Hematopoietic multipotent progenitor cell treated with erythropoietin and hydrocortisone succinate and interleukin-3 and kit ligand, for 4 days (in vitro differentiated cells): ENCODE measurements around the gene NEU2.
"Not testable (repeated sequence)": the region's sequence is repeated elsewhere in the genome, so short reads cannot be mapped to it uniquely, and the experiment has no call there.

Experiments
- DNase-seq: peaks from one replicate; pipeline ENCODE4 v3.0.0-alpha.2; 2015

NEU2 gene

DNA sequence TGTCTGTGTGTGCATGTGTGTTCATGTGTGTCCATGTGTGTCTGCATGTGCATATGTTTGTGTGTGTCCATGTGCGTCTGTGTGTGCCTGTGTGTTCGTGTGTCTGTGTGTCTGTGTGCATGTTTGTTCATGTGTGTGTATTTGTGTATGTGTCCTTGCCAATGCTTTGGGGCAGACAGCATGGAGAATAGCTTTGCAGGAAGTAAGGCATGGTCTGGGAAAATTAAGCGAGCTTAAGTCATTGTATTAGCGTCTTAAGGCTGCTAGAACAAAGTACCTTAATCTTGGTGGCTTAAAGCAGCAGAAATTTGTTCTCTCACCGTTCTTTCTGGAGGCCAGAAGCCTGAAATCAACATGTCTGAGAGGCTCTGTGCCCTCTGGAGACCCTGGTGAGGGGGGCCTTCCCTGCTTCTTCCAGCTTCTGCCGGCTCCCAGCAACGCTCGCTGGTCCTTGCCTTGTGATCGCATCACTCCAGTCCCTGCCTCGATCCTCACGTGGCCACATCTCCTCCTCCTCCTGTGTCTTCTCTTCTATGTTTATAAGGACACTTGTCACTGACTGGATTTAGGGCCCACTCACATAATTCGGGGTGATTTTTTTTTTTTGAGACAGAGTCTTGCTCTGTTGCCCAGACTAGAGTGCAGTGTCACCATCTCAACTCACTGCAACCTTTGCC, 3.8 kb downstream of the NEU2 start:
- no peak for DNase-seq

GRCh38 chr2:233037078-233037477, 4.6 kb downstream of the NEU2 start:
- no peak for DNase-seq

DNA sequence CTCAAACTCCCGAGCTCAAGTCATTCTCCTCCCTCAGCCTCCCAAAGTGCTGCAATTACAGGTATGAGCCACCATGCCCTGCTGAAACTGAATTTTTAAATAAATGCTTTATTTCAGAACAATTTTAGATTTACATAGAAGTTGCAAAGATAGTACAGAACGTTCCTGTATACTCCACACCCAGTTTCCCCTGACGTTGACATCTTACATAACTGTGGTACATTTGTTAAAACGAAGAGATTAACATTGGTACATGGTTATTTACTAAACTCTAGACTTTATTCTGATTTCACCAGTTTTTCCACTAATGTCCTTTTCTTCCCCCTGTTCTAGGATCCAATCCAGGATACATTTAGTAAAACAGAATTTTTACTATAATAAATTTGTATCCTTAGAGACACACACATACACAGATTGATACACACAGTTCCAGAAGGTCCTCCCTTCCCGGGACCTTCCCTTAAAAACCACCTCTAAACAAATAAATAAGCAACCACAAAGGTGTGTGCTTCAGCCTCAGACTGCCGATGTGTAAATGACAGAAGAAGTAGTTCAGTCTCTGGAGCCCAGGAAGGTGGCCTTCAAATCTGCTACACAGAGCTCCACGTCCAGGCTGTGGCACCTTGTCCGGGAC, 6.9 kb downstream of the NEU2 start:
- DNase-seq, result no peak

DNA sequence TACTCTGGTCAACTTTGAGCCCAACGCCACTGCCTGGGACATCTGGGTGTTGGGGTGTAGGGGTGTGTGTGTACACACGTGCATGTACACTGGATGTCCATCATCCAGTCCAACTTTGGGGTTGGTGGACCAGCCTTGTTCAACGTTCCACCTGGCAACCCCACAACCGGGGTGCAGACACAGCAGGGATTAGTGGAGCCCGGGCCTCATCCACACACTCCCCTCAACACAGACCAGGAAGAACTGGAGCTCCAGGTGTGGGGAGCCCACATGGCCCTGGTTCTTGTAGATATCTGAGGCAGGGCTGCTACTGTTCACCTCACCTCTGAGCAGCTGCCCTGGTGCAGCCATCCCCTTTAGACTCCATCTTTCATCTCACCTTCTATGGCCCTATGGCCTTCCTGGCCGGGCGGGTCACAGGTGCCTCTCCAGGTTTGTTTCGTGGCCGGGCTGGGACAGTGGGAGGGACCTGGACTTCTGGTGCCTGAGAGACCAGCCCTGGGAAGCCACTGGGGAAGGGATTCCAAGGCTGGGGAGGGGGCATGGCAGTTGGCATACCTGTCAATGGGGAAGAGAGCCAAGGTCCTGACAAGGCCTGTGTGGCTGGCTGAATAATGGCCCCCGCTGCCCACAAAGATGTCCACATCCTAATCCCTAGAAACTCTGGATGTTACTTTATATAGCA, 7.5 kb downstream of the NEU2 start:
- DNase-seq, result no peak

GRCh38 chr2:233040571-233040970, 8.1 kb downstream of the NEU2 start:
- no peak for DNase-seq

GRCh38 chr2:233041722-233042323, 9.4 kb downstream of the NEU2 start:
- no peak for DNase-seq

DNA sequence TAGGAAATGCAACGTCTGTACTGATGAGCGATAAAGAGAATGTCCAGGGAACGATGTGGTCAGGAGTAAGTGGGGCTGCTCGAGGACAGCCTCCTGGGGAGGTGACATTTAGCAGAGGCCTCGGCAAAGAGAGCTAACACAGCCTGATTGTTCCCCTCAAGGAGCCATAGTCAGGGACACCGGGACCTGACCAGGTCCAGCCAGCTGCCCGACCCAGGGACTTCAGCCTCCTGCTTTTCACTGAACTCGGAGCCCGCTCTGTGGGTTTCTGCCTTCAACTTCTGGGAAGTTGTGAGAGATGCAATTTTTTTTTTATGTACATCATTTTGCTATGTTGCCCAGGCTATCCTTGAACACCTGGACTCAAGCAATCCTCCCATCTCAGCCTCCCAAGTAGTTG, 10.1 kb downstream of the NEU2 start:
- DNase-seq, result no peak

DNA sequence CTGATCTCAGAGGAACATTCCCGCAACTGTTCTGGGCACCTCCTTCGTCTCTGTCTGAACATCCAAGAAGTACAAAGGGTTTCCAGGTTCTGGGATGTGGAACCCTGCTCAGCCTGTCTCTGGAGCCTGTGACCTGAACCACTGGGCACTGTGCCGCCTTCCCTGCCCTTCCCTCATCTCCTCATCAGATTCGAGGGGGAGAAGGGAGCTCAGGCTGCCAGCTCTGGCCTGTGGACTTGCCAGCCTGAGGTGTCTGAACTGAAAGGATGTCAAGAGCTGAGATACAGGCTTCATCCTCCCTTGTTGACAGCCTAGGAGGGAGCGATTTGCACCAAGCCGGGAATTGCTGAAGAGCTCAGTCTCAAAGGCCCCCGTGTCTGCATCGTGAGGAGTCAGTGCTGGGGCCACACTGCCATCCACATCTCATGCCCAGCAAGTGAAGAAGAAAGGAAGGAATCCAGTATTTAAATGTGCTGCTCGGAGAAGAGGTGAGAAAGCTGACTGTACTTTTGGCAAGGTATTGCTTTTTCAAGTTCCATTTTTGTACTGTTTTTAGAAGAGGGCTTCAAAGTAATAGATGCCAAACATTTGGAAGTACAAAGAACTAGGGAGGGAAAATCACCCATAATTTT, 12.6 kb downstream of the NEU2 start:
- DNase-seq, result no peak

GRCh38 chr2:233047206-233047605, 14.7 kb downstream of the NEU2 start:
- no peak for DNase-seq

- DNase-seq, result no peak
Observed at GRCh38 chr2:233047667-233048066, 15.2 kb downstream of the NEU2 start.

- DNase-seq, result no peak
Observed at GRCh38 chr2:233048569-233049193, 16.2 kb downstream of the NEU2 start.

- DNase-seq, result no peak
Observed at GRCh38 chr2:233049194-233049761, 16.8 kb downstream of the NEU2 start.

DNA sequence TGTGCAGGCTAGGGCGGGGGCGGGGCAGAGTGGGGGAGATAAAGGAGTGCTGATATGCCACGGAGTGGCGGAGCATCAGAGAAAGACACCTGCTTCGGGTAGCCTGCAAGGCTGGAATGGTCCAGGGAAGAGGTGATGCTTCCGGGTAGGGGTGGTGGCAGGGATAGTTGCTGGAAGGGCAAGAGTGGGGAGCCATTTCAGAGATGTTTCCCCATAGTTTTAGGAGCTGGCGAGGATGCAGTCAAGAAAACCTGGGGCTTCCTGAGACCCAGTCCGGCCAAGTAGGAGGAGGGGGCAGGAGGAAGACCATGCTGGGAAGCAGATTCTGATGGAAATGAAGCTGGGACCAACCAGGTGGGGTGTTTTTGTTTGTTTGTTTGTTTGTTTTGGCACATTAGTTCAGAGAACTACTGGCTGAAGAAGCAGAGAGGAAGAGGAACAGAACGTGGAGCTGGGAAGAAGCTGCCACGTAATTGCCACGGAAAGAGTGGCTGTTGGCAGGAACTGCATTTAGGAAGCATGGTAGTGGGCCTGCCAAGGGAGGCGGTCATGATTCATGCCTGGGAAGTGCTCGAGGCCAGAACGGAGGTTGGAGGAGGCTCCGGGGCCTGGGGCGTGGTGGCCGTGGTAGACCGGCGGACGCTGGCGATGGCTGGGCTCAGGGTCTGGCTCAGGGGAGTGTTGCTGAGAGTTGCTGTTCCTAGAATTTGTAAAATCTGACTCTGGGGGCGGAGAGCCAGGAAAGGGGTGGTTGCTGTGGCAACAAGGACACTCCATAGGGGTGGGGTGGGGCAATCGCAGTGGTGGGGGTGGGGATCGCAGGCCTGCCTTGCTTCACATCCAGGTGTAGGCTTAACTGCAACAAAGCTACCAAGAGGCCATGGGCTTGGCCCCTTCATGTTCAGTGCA, 19.0 kb downstream of the NEU2 start:
- DNase-seq, result no peak

GRCh38 chr2:233052517-233052916, 20.0 kb downstream of the NEU2 start:
- DNase-seq, result not testable (repeated sequence)

DNA sequence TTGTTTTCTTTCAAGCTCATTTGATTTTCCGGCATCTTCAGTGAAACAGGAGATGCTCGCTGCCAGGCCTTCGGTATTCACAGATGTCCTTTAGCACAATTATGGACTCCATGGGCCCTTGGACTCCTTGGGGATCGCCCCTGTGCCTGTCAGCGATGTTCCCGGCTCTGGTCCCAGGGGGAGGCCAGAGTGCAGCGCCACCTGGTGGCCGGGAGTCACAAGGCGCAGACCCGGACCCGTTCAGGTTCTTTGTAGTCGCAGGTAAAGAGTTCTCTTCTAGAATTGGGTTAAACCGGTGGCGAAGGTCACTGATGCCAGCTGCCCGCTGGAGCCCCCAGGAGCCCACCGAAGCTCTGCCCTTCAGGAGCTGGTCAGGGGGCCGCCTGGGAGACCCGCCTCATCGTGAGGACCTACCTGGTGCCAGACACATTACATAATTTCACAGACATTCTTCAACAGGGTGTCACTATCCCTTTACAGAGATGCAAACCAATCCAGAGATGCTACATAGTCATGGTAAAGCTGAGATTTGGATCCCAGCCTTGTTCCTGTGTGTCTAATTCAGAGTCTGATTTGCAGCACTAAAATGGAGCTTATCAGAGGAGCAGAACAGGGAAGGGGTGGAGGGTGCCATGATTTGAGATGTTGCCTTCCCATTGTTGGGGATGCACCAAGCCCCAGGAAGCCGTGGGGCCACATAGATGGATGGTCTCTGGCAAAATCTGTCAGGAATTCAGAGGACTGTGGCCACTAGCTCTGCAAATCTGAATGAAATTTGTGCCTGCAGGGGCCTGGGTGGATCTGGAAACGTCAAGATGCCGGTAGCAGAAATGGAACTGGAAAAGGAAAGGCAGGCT, 21.7 kb downstream of the NEU2 start:
- peak; percentile 76 for DNase-seq

- no peak for DNase-seq
Observed at GRCh38 chr2:233055362-233055761, 22.9 kb downstream of the NEU2 start.

DNA sequence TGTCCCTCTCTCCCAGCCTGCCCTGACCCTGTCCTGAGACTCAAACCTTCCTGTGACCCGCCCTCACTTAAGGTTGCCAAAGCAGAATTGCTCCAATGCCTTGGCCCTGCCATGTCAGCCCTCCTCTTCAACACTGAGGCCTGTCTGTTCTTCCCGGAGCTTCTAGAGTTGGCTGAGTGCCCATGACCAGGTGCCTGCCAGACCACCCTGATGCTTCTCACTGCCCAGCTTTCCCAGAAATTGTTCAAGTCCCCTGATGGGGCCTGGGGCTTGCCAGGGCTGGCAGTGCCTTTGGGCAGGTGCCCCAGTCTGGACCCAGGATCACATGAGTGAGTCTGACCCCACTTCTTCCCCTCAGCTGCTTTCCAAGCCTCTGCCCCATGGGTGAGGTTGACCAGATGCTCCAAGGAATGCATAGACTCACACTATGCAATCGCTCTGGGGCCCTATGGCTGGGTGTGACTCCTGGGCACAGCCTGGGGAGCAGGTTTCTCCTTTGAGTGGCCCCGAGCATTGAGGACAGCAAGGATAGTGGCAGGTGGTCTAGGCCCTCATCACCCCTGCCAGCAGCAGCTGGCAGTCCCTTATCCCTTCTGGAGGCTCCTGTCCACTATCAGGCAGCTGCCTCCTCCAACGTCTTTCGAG, 24.6 kb downstream of the NEU2 start:
- no peak for DNase-seq

DNA sequence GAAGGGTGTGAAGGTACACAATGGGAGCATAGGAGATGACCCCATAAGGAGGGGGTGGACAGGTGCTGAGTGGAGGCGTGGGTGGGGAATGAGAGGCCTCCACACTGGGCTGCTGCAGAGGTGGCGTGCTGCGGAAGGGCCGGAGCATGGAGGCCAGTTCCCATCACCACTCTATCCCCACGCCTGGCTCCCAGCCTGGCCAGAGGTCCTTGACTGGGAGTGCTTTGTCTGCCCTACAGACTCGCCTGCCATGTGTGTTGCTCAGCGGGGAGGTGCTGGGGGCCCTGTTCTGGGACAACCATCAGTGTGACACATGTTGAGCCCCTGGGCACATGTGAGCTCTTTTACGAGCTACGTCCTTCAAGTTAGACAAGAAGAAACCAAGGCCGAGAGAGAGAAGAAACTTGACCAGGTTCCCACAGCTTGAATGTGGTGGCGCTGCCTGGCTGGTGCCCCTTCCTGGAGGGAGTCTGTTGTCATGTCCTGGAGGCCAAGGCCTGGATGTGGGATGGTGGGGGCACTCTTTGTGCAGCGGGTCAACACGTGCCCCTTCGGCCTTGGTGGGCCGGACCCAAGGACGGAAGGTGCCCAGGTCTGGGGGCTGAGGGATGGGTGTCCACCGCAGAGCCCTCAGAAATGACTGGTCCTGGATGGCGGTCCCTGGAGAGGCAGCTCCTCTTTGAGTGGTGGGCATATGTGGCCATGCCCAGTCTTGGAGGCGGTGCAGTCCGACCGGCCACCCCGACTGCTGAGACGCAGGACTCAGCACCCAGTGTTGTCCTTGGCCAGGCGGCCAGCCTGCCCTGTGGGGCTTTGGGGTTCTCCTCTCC, 26.5 kb downstream of the NEU2 start:
- no peak for DNase-seq

GRCh38 chr2:233059547-233059796, 27.0 kb downstream of the NEU2 start:
- no peak for DNase-seq
